Measurements from ENCODE around the gene SLC50A1.

The SLC50A1 gene

DNA sequence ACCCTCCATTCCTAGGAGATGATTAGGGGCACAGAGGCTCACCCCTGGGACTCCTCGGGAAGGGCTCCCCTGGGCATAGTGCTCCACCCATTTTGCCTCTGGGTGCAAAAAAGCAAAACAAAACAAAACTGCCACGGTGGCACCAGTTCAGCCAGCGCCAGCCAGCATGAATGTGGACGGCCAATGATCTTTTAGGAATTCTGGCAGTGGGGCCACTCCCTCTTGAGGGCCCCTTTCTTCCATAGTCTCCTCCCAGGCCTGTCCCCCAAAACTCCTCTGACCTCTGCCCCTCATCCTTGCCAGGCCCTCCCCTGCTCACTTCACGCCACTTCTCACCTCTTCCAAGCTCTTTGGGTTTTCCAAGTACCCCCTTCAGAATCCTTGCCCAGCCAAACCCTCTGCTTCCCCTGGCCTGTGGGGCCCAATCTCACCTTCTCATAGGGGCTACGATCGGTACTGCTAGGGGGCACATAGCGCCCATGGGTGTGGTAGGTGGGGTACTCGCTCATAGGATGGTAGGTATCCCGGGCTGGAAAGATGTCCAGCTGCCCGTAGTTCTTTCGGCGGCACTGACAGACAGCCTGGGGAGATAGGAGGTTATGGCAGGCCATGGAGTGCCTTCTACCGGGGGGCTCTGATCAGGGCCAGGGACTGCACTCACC is 51.3 kb downstream of the SLC50A1 start:
- no peak for DNase-seq

DNA sequence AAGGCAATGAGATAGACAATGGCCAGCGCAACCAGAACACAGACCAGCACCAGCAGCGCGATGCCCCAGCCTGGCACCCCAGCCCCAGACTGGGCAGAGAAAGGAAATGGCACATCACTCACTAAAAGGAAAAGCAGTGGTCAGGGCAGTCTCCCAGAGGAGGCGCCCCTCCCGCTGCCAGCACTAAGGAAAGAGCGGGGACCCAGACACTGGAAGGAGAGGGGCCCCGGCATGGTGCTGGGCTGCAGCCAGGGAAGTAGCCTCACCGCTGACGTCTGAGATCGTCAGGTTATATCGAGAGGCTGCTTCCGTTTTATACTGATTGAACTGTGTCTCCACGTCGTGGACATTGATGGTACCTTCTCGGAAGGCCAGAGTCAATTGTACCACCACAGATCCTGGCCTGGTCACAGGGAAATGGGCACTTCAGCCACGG is 51.8 kb downstream of the SLC50A1 start:
- no peak for DNase-seq

DNA sequence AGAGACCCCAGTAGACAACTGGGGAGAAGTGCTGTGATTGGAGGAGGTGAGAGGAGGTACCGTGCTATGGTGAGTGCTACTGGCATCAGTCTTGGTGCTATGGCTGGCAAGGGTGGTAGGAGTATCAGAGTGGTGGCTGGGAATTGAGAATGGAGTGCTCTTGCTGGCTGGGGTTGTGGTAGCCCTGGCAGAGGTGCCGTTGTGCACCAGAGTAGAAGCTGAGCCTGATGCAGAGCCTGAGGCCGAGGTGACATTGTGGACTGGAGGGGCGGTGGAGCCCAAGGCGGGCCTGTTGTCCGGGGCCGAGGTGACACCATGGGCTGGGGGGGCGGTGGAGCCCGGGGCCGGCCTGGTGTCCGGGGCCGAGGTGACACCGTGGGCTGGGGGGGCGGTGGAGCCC is 52.6 kb downstream of the SLC50A1 start:
- no peak for DNase-seq

Measured in NCI-H1092 (cell line).